AG04450 (cell line): ENCODE results near the gene RANBP3. TPM values are rescaled to one million over a fixed set of nuclear protein-coding genes. Genes with fewer than 3 reads are reported as not detected.
A peak's percentile ranks its signal among the peaks of the same experiment; 100 is the strongest.

Source experiments
- CTCF ChIA-PET: fragments of 300-600, 350-600 bp; formaldehyde crosslinking; extraction: SDS; loops from one replicate; lab custom pipeline; 2022; ENCODE audit warnings: antibody characterized with exemption, inconsistent platforms; lab: Charles Lee
- POLR2A ChIA-PET: fragments of 350-600 bp; formaldehyde crosslinking; extraction: SDS; loops from one replicate; lab custom pipeline; 2021; ENCODE audit warnings: antibody characterized with exemption, inconsistent platforms; lab: Yijun Ruan, JAX
- DNase-seq: peaks from one replicate; pipeline ENCODE4 v3.0.0-alpha.2; 2011; ENCODE audit warnings: low read depth, low spot score
- H3K27ac ChIP-seq: one replicate; pipeline ENCODE4 v1.5.1; 2012; ENCODE audit warnings: low read depth, low read length, control low read depth
- H3K27me3 ChIP-seq: one replicate; pipeline ENCODE4 v1.6.0; 2012; ENCODE audit warnings: low read length; ENCODE audit not compliant: control insufficient read depth, insufficient read depth
- H3K4me3 ChIP-seq: 2 replicates; pipeline ENCODE4 v1.5.1; 2011; ENCODE audit warnings: mild to moderate bottlenecking, low read depth, low read length, control low read depth
- H3K9me3 ChIP-seq: 2 replicates; pipeline ENCODE4 v1.5.1; 2012; ENCODE audit warnings: low read length; ENCODE audit not compliant: control insufficient read depth, insufficient read depth
- CTCF ChIP-seq: IDR thresholded peaks from 2 replicates; pipeline ENCODE4 v1.5.1; 2011; ENCODE audit warnings: low read depth, low read length, control low read depth, inconsistent platforms
- polyA plus RNA-seq: library from polyadenylated mRNA; depleted of rRNA; stranded (reverse); fragments of >200 nt; gene quantifications from 2 replicates; pipeline ENCODE4 v1.2.3, GENCODE V29; 2011

RANBP3 gene
- polyA plus RNA-seq, 1 experiment = 62.6 TPM

GRCh38 chr19:5893296-5893903, 84.5 kb downstream of the RANBP3 start:
- Histone ChIP-seq H3K4me3 (no peak overlapping the region), H3K27me3 (no peaks in the 10 kb centered on the region), H3K9me3 (no peaks in the 10 kb centered on the region; the same call in 1 of the 2 replicates), H3K27ac (no peak overlapping the region)
- no peak for DNase-seq
- no peak for TF ChIP-seq CTCF
- CTCF ChIA-PET = interaction anchor here (0.5 to 4.6 kb wide), 8 partner anchors 9 to 129 kb away, joined by 3 to 141 read pairs (median 4); partner anchors contain the start of gene NRTN
- POLR2A ChIA-PET = interaction anchor here (0.5 to 1.2 kb wide), 2 partner anchors 9 to 11 kb away, joined by 4 to 6 read pairs; partner anchors contain the start of genes NDUFA11 and VMAC

- ChIA-PET CTCF (interaction anchor here (0.5 to 4.6 kb wide), 9 partner anchors 9 to 129 kb away, joined by 3 to 141 read pairs (median 4); partner anchors contain the start of gene NRTN), POLR2A (interaction anchor here (1.1 to 1.2 kb wide), 2 partner anchors 11 to 64 kb away, joined by 4 to 6 read pairs; partner anchors contain the start of genes NDUFA11 and VMAC)
- no peak for DNase-seq
- H3K27me3 ChIP-seq = no peaks in the 10 kb centered on the region
- no peaks in the 10 kb centered on the region; the same call in 1 of the 2 replicates for H3K9me3 ChIP-seq
- no peak for TF ChIP-seq CTCF
- no peak overlapping the region for H3K27ac ChIP-seq
- no peak overlapping the region for H3K4me3 ChIP-seq
These were observed 85.1 kb downstream of the RANBP3 start for GRCh38 chr19:5892772-5893275.

GRCh38 chr19:5891938-5892771, 85.8 kb downstream of the RANBP3 start:
- no peak overlapping the region for H3K27ac ChIP-seq
- POLR2A ChIA-PET = interaction anchor here (0.6 to 1.1 kb wide), 3 partner anchors 8 to 88 kb away, joined by 4 to 6 read pairs (median 4); no protein-coding TSS in a partner anchor
- peak; percentile 83 for TF ChIP-seq CTCF
- CTCF ChIA-PET = interaction anchor here (0.6 to 4.6 kb wide), 10 partner anchors 11 to 100 kb away, joined by 3 to 141 read pairs (median 3); partner anchors contain the start of genes NDUFA11 and NRTN
- no peaks in the 10 kb centered on the region for H3K27me3 ChIP-seq
- H3K9me3 ChIP-seq = no peaks in the 10 kb centered on the region; the same call in 1 of the 2 replicates
- DNase-seq = no peak
- no peak overlapping the region for H3K4me3 ChIP-seq

GRCh38 chr19:5891572-5891937, 86.4 kb downstream of the RANBP3 start:
- ChIA-PET CTCF (interaction anchor here (0.6 to 4.6 kb wide), 10 partner anchors 11 to 100 kb away, joined by 3 to 141 read pairs (median 3); partner anchors contain the start of genes NDUFA11 and NRTN), POLR2A (interaction anchor here (1.0 to 2.1 kb wide), 3 partner anchors 12 to 88 kb away, joined by 4 to 10 read pairs (median 7); partner anchors contain the start of gene NDUFA11)
- H3K27me3 ChIP-seq = no peaks in the 10 kb centered on the region
- no peak for DNase-seq
- no peaks in the 10 kb centered on the region; the same call in 1 of the 2 replicates for H3K9me3 ChIP-seq
- H3K27ac ChIP-seq = no peak overlapping the region
- no peak for TF ChIP-seq CTCF
- H3K4me3 ChIP-seq = no peak overlapping the region
